ENCODE data around the gene TRPM1.
A peak's percentile ranks its signal among the peaks of the same experiment; 100 is the strongest.

TRPM1 gene

DNA sequence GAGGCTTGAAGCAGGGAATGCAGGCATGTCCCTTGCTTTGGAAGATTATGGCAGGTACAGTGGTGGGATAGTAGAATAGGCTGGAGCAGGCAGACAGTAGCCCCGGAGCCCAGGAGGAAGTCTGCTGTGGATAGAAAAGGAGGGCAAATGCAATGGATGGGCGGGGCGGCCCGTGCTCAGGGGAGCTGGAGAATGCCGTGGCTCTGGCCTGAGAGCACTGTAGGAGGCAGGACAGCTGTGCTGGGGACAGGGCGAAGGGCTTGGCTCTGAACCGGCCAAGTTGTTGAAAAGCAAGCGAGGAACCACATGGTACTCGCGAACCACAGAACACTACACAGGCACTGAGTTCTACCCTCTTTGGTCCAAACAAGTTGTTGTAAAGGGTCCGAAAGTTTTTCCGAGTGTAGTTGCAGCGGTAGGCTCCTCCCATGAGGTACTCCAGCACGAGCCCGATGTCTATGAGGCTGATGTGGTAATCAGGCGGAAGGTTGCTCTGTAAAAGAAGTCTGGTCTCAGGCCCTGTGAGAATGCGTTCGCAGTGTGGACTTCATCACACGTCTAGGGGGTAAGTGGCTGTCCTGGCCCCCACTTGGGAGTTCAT, 54.7 kb downstream of the TRPM1 start:
- no peak for DNase-seq

DNA sequence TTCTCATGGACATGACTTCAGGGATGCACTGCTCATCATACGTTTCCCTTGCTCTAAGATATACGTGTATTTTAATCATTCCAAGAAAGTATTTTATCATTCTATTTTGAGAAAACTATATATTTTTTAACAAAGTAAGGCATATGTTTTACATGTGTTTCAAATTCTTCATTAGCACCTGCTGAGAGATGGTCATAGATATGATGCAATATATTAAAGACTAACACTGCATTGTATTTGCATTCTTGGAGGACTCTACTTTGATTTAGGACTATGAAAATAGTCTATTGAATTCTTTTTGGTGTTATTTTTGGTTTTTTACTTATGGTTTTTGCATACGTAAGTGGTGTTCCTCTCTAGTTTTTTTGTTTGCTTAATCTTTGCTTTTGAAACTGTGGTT, 55.9 kb downstream of the TRPM1 start:
- no peak for DNase-seq

DNA sequence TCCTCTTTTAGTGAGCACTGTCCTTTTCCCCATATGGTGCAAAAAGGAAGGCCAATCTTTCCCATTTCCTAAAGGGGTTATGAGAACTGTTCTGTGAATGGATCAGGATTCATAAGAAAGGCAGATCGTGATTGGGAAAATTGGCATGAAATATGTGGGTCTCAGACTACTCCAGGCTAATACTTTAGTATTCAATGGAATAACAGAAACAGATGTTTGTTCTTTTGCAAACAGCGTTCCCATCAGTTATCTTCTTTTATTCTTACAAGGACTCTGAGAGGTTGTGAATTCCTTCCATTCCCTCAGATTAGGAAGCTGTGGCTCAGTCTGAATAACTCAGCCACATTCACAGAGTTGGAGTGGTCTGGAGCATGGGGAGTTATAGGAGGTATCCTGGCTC, 58.8 kb downstream of the TRPM1 start:
- DNase-seq: no peak

DNA sequence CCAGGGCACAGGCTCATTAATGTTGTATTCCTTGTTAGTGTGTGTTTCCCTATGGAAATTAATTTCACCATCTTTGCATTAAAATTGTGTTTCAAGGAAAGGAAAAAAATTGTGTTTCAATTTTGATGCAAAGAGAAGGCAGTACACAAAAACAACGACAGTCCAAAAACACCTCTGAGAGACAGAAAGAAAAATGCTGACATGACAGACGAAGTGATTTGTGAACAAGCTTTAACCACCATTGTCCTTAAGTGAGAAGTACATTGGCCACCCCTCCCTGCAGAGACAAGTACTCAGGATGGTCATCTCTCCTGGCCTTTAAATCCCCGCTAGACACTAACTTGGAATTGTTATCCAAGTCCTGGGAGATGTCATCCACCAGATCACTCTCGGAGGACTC, 59.9 kb downstream of the TRPM1 start:
- DNase-seq: no peak

DNA sequence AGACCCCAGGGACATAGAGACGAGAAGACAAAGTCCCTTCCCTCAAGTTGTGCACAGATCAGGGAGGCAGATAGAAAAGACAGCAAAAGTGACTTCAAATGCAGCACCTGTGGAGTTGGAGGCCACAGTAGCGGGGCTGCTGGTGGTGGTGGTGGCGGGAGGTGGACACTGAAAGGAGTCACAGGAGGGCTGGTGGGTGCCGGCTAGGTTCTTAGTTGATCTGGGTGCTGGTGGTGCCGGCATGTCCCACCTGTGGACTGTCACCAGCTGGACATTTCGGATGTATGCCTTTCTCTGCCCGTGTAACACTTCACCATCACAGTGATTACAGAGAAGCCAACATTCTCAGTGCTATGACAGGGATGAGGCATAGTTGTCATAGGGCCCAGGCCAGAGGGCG, 60.9 kb downstream of the TRPM1 start:
- no peak for DNase-seq

DNA sequence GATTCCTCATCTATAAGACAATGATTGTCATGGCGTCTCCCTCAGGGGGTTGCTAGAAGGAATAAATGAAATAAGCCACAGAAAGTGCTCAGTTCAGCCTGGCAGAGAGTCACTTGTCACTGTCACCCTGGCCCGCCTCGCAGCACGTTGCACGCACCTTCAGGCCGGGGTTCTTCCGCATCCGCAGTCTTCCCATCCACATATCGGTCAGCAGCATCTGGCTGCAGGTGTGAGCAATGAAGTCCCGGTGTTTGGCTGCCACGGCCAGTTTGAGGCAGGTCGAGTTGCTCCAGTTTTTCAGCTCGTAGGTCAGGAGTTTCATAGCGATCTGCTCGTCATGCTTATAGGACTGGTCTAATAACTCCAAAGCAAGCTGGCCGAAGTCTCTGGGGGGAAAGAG, 61.6 kb downstream of the TRPM1 start:
- no peak for DNase-seq

DNA sequence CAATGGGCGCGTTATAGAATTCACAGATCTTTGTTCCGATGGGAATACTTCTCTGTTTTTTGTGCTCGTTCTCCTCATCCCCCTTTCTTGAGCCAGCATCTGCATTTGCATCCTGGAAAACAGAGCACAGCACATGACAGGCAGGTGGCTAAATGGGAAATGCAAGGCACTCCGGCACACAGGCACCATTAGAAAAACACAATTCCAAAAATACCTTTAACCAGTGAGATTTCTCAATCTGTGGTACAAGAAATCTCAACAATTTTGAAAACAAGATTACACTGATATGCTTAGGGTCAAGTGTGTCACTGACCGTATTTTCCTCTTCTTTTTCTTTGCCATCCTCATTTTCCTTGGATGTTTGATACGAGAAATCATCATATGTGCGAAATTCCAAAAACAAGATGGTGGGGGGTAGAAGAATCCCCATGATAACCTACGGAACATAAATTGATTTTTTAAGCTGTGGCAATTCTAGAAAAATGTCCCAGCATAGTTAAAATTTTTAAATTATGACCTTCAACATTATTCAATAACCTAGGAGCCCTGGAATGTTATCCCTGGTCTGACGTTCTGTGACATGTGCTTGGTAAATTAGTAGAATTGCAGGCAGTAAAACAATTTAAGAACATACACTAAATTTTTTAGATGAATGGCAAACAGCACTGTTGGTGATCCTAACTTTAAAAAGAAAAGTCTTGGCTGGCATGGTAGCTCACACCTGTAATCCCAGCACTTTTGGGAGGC, 63.6 kb downstream of the TRPM1 start:
- no peak for DNase-seq

DNA sequence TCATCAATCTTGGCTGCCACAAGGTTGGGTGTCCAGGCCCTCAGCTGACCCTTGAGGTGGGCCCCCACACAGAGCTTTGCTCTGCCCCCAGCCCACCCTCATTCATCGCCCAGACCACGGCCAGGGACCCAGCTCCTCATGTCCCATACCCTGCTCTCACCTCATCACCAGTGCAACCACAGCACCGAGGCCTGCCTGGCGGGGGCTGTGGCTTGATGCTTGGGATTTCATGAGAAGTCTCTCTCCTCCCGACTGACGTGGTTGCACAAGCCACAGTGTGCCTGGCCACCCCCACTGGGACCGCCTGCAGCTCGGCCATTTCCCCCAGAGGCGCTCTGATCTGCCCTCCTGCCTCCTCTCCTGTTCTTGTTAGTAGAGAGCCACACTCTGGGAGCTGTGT, 64.7 kb downstream of the TRPM1 start:
- no peak for DNase-seq

DNA sequence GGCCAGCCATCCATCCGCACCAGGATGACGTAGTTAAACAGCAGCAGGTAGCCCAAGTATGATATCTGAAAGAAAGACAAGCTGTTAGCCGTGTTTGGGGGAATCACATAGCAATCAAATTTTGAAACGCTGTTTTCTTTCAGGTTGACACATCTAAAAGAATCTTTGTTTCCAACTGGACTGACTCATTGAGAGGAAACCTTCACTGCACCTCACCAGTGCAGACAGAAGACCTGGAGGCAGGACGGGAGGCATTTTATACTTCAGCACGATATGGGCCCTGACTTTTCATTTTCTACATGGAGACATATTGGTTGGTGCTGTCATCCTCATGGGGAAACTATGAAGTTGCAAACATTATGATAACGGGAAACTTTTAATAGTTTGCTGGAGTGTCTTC, 65.9 kb downstream of the TRPM1 start:
- no peak for DNase-seq

DNA sequence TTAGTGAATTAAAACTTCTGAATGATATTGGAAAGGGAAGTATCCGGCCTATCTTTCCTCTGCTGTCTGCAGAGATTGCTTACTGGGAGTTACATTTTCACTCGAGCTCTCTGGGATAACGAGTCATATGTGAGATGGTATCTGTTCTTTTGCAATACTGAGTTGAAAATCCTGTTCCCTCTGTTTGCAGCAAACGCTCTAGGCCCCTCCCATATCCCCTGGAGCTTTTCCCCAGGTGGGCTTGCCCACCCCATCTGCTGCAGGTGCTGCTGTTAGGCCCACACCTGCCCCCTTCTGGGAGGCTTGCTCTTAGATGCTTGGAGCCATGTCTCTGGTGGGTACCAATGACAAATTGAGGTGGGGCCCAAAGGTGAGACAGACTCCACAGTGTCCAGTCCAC, 67.4 kb downstream of the TRPM1 start:
- DNase-seq: peak; percentile 61

DNA sequence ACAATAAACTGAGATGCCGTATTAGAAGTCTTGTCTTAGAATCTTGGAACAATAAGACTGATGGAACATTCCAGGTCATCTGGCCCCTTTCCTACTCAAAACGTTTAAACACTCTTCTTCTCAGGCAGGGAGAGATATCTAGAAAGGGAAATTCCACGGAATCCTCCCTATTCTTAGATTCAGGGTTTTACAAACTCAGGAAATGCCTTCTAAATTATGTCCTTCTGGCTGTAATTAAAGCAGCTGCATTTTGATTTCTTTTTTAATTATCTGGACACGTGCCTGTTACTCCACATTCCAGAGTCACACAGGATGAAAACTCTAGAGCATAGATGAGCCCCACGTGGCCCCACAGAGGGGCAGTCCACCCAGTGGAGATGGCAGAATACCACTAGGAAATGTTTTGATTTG, 68.6 kb downstream of the TRPM1 start:
- no peak for DNase-seq

DNA sequence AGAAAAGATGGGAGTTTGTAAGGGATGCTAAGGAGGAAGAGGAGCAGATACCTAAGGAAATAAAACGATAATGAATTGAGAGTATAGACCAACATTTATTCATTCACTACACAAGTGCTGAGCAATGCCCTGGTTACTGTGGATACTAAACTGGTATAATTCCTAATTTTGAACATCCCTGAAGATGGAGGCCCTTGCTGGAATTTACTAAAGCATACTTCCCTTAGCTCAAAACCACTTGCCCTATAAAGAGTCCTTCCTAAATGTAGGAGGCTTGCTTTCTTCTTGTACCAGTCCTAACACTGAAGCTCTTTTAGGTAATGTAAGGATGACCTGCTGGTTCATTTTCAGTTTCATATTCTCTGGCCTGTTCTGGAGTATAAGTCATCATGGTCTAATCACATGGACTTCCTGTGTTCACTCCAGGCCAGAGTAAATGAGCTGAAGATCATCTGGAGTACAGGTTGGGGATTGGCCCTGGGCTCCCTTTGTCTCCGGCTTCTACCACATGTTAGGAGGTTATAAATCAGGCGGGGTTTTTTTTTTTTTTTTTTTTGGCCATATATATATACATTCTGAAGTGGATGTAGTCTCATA, 70.0 kb downstream of the TRPM1 start:
- DNase-seq: no peak

DNA sequence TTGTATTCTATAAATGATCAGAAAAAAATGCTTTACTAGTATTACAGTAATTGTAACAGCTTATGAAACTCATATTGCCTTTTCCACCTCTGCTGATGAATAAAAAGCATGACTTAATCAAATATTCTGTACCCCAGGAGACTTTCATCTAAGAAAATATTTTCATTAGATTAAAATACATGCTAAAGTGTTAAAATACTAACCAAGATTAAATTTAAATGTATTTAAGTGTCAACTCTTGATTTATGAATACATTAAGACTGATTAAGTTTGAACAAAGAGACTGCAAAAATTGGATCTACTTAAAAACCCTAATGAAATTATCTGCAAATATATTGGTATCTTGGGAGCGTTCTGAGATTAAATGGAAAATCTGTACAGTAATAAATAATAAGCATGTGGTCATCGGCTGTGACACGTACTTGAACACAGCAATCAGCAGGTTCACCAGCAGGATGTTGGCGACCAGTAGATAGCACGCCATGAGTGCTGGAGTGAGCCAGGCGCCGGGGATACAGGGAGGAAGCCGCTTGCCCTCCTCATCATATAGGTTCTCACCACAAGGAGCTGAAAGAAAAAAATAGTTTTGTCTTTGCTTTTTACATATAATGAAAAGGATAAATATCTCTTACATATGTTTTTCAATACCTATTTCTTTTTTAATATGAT, 73.5 kb downstream of the TRPM1 start:
- no peak for DNase-seq

DNA sequence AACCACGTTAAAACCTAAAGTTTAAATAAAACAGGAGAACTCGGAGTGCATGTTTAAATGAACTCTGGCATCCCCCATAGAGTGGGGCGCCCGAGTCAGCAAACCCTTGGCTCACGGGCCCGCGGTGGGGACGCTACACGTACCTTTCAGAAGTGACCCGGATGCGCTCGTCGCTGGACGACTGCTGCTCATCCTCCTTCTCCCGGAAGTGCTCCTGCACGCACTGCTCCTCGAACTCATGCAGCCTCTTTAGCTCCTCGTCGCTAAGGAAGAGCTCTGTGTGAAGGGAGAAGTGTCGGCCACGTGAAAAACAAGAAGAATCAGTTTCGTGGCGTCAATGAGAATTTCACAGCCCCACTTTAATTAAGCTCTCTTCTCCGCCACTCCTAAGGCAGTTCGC, 75.5 kb downstream of the TRPM1 start:
- DNase-seq: no peak

DNA sequence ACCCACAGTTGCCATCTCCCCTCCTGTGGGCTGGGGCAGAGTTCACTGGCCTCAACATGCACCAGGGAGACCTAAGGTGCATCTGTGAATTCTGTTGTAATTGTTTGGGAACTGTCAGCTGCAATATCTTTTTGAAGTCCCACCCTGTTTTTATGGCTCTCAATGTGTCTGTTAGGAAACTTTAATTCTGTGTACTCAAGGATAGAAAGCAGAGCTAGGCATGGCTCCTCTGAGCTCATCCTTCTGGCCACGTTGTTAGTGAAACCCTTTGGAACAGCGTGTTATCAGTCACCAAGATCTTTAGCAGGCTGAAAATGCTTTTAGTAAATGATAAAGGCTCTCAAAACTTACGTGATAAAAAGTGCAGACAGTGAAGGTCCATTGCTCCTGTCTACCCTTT, 76.5 kb downstream of the TRPM1 start:
- DNase-seq: no peak

DNA sequence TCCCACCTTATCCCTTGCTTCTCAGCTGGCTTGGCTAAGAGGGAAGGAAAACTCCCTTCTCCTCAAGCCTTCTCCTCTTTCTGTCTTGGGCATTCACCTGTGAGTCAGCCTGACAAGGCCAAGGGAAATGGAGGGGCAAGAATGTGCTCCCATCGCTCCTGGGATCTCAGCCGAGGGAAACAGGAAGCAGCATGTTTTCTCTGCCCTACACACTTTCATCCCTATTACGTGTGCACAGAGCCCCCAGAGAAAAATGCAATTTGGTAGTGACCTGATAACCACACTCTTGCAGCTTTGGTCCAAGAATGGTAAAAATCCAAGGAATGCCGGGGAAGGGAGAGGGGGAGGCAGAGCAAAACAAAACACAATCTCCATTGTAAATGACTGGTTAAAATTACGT, 77.2 kb downstream of the TRPM1 start:
- DNase-seq: no peak

DNA sequence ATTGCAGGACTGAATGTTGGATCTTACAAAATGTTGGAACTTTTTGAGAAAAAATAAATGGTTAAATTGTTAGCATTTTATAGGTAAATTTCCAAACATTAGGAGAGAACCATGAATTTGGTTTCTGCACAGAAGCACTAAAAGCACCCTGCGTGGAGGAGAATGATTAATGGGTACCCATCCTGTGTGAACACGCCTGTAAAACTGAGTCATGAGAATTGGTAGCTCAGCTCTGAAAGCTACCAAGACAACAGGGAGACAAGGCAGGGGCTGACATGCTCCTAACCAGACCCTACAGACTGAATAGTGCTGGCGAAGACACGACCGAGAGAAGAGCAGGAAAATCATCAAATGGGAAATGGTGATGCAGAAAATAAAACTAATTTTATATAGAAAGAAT, 77.7 kb downstream of the TRPM1 start:
- DNase-seq: no peak

DNA sequence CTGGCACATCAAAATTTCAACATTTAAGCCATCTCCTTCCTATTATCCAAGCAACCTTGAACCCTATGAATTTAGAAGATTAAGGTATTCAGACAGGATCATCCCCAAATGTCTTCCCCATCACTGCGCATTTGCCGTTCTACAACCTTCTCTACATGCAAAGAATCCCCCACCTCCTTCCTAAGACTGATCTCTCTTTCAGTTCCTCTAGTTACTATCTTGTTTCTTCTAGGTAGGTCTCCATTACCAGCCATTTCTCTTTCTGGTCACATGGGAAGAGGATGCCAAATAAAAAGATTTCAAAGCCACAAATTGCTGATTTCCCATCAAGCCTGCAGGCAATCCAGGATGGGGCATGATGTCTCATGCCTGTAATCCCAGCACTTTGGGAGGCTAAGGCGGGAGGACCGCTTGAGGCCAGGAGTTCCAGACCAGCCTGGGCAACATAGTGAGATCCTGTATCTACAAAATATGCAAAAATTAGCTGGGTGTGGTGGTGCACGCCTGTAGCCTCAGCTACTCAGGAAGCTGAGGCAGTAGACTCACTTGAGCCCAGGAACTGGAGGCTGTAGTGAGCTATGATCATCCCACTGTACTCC, 80.4 kb downstream of the TRPM1 start:
- no peak for DNase-seq

DNA sequence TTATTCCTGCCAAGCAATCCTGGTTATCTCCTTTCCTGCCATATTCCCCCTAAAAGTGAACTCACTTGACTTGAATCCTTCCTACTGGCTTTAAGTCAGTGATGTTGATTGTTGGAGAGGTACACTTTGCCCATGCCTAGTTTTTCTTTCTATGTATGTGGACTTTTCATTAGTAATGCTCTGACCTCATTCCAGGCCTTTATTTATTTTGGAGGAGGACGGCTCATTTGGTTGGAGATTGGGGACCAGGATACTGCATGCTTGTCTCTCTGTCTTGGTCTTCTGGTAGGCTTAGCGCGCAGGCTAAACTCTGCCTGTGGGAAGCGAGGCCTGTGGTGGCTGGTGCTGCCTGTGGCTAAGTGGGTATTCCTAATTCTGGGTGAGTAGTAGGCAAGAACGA, 81.0 kb downstream of the TRPM1 start:
- no peak for DNase-seq

DNA sequence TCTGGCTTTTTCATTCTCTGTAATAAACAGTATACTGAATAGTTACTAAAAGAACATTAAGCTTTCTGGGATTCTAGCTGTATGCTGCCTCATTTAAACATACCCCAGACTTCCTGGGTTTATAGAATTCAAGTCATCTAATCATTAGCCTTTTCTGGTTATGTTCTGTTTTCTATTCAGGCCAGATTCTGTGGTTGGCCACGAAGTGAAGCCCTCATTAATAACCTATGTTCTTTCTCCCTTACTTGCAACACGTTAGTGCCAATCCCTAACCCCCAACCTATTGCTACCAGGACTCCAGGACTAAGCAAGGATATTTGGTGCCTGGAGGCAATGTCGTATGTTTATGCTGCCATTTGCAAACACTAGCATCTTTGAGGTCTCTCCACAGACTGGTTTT, 81.5 kb downstream of the TRPM1 start:
- DNase-seq: no peak

DNA sequence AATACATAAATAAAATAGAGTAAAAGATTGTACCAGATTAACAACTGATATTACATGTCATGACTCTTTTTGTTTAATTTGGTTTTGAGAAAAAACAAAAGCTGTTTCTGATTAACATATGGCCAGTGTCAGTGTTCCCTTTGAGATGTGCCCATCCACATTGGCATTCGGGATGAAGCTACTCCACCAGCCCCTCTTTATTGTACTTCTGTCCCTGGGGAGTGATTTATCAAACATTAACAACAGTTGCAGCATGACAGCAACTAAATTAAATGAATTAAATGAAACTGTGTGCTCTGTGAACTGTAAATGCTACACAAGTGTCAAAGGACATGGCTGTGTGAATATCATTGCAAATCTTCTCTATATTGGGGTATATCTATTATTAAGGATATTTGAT, 84.2 kb downstream of the TRPM1 start:
- DNase-seq: no peak

DNA sequence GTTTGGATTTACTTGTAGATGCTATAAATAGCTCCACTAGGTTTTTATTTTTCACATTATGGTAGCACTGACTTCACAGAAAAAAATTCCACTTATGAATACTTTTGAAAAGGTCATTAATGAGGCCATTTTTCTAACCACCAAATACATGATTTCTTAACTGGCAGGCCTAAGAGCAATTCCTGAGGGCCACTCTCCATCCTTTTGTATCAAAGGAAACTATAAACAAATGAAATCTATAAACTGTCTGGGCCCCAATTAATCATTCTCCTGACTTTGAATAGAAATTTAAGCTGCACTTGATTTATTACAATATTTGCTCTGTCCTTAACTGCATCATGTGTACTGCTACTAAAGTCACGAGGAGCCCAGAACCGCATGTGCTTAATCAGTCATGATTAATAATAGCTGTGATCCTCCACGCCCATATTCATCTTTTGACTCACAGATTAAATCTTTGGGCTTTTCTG, 85.0 kb downstream of the TRPM1 start:
- peak; percentile 2 for DNase-seq

DNA sequence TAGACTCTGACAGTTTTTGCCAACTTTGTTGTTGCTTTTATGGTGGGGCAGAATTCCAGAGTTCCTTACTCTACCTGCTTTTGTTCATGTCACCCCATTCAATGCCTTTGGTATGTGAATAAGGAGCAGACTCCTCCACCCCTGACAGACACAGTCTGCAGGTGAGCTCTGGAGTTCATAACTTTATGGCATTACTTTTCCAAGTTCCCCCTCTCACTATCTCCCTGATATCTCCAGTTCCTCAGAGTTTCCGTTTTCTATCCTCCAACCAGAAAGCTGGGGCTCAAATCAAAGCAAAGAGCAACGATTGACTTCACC, 87.0 kb downstream of the TRPM1 start:
- DNase-seq: no peak

Data from NCI-H146 (cell line).